ENCODE results near the gene FBXO9. TPM values are rescaled to one million over a fixed set of nuclear protein-coding genes. Genes with fewer than 3 reads are reported as not detected.

The FBXO9 gene
- total RNA-seq, 1 experiment from 2014 or later = 111 TPM

GRCh38 chr6:53124131-53124800 is 59.1 kb downstream of the FBXO9 start:
- Mint-ChIP-seq H3K36me3 (ENCODE audit: insufficient read depth, unreplicated experiment) (no peaks in the 10 kb centered on the region), H3K27ac (ENCODE audit: unreplicated experiment) (no peak overlapping the region), H3K9me3 (ENCODE audit: unreplicated experiment) (no peaks in the 10 kb centered on the region), H3K4me1 (ENCODE audit: low read depth, unreplicated experiment) (peaks cover 13% of the 10 kb centered on the region), H3K4me3 (ENCODE audit: unreplicated experiment) (no peak overlapping the region), H3K27me3 (ENCODE audit: insufficient read depth, unreplicated experiment) (no peaks in the 10 kb centered on the region)
- DNase-seq = no peak
- Histone ChIP-seq H3K36me3 (ENCODE audit: control insufficient read depth, insufficient read depth, low read length) (no peaks in the 10 kb centered on the region), H3K4me1 (peaks cover 6% of the 10 kb centered on the region), H3K9me3 (no peaks in the 10 kb centered on the region), H3K27me3 (replicated peaks; ENCODE audit: control insufficient read depth, insufficient read depth, low read length) (no peaks in the 10 kb centered on the region), H3K4me3 (ENCODE audit: low read depth, low read length) (no peak overlapping the region)
- POLR2A ChIA-PET = no interaction called here
- CTCF ChIA-PET = no interaction called here
- no TSS peak for BruUV-seq (replicated peaks)
- no peak for TF ChIP-seq CTCF (IDR thresholded peaks at IDR 0.05; ENCODE audit: insufficient read depth in 1 of 2, low read depth in 1 of 2, low read length in 1 of 2, severe bottlenecking in 1 of 2, unreplicated experiment in 1 of 2)
- intact Hi-C loops (cut with micrococcal nuclease; ENCODE audit: unreplicated experiment) = no loop called here

- Histone ChIP-seq H3K4me3 (ENCODE audit: low read depth, low read length) (no peak overlapping the region), H3K36me3 (ENCODE audit: control insufficient read depth, insufficient read depth, low read length) (no peaks in the 10 kb centered on the region), H3K9me3 (no peaks in the 10 kb centered on the region), H3K27me3 (replicated peaks; ENCODE audit: control insufficient read depth, insufficient read depth, low read length) (no peaks in the 10 kb centered on the region), H3K4me1 (no peaks in the 10 kb centered on the region)
- Mint-ChIP-seq H3K36me3 (ENCODE audit: insufficient read depth, unreplicated experiment) (no peaks in the 10 kb centered on the region), H3K27me3 (ENCODE audit: insufficient read depth, unreplicated experiment) (no peaks in the 10 kb centered on the region), H3K9me3 (ENCODE audit: unreplicated experiment) (no peaks in the 10 kb centered on the region), H3K4me3 (ENCODE audit: unreplicated experiment) (no peak overlapping the region), H3K4me1 (ENCODE audit: low read depth, unreplicated experiment) (peaks cover 6% of the 10 kb centered on the region), H3K27ac (ENCODE audit: unreplicated experiment) (no peak overlapping the region)
- BruUV-seq (replicated peaks) = no TSS peak
- ChIA-PET CTCF (no interaction called here), POLR2A (no interaction called here)
- no peak for TF ChIP-seq CTCF (IDR thresholded peaks at IDR 0.05; ENCODE audit: insufficient read depth in 1 of 2, low read depth in 1 of 2, low read length in 1 of 2, severe bottlenecking in 1 of 2, unreplicated experiment in 1 of 2)
- intact Hi-C loops (cut with micrococcal nuclease; ENCODE audit: unreplicated experiment) = no loop called here
- no peak for DNase-seq
Measured at GRCh38 chr6:53125276-53125675, 60.1 kb downstream of the FBXO9 start.

- Histone ChIP-seq H3K4me1 (peaks cover 4% of the 10 kb centered on the region), H3K36me3 (ENCODE audit: control insufficient read depth, insufficient read depth, low read length) (no peaks in the 10 kb centered on the region), H3K27me3 (replicated peaks; ENCODE audit: control insufficient read depth, insufficient read depth, low read length) (no peaks in the 10 kb centered on the region), H3K9me3 (no peaks in the 10 kb centered on the region), H3K4me3 (ENCODE audit: low read depth, low read length) (no peak overlapping the region)
- H3K27ac Mint-ChIP-seq (ENCODE audit: unreplicated experiment) = no peak overlapping the region
- no peaks in the 10 kb centered on the region for H3K27me3 Mint-ChIP-seq (ENCODE audit: insufficient read depth, unreplicated experiment)
- CTCF ChIA-PET = no interaction called here
- POLR2A ChIA-PET = no interaction called here
- intact Hi-C loops (cut with micrococcal nuclease; ENCODE audit: unreplicated experiment) = no loop called here
- no TSS peak for BruUV-seq (replicated peaks)
- H3K4me3 Mint-ChIP-seq (ENCODE audit: unreplicated experiment) = no peak overlapping the region
- H3K4me1 Mint-ChIP-seq (ENCODE audit: low read depth, unreplicated experiment) = peaks cover 12% of the 10 kb centered on the region
- no peak for DNase-seq
- H3K36me3 Mint-ChIP-seq (ENCODE audit: insufficient read depth, unreplicated experiment) = no peaks in the 10 kb centered on the region
- H3K9me3 Mint-ChIP-seq (ENCODE audit: unreplicated experiment) = no peaks in the 10 kb centered on the region
- no peak for TF ChIP-seq CTCF (IDR thresholded peaks at IDR 0.05; ENCODE audit: insufficient read depth in 1 of 2, low read depth in 1 of 2, low read length in 1 of 2, severe bottlenecking in 1 of 2, unreplicated experiment in 1 of 2)
Measured at GRCh38 chr6:53128842-53129241, 63.6 kb downstream of the FBXO9 start.
